ENCODE results near the gene KIF6. TPM values are rescaled to one million over a fixed set of nuclear protein-coding genes. Genes with fewer than 3 reads are reported as not detected.
A peak's percentile ranks its signal among the peaks of the same experiment; 100 is the strongest.

The KIF6 gene
- total RNA-seq, 1 donor from 2014 or later, result 2.4 TPM

DNA sequence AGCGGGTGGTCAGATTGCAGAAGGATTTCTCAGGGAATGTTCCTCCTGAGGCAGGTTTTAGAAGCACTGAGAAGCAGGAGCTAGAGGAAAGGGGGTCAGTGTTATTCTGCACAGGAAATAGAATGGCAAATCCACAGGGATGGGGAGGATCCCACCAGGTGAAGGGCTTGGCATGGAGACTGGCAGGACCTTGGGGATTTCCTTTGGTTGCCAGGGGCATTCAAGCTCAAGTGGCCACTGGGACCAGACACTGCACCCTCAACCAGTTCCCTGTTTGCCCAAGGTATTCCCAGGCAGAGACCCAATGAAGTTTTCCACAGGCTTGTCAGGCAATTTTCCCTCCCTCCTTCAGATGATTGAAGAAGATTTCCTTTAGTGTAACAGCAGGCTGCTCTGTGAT is 279.5 kb downstream of the KIF6 start:
- no peak for DNase-seq

DNA sequence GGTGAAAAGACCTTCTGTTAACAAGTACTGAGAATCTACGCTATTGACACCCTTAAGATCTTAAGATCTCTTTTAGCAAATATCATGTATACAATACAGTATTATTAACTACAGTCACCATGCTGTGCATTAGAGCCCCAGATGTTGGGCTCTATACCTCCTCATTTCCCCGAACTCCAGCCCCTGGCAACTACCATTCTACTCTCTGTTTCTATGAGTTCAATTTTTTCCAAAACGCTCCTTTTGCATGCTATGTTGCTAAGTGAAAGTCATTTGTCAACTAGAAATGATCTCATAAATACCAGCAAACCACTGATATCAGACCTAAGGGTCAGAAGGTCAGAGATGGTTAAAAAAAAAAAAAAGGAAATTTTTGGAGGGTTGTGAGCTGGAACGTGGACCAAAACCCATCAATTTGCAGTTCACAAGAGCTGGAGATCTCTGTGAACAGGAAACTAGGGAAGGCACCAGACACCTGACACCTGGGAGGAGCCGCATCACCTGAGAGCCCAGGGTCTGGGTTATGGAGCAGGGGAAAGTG is 280.7 kb downstream of the KIF6 start:
- no peak for DNase-seq

DNA sequence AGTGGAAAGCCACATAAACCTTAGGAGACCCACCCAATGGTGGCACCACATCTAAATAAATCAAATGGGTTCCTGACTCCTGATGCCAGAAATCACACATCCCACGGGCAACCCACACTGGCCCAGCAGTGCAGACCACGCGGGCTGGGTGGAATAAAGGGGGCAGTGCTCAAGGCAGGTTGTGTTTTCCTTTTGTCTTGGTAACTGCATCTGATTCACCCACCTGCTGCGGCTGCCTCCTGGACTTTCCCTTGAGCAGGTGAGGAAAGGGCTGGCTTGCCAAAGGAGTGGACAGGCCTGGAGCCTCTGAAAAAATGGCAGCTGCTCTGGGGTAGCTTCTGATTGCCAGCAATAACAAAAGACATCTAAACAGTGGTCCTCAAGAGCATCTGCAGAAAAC is 283.2 kb downstream of the KIF6 start:
- no peak for DNase-seq

DNA sequence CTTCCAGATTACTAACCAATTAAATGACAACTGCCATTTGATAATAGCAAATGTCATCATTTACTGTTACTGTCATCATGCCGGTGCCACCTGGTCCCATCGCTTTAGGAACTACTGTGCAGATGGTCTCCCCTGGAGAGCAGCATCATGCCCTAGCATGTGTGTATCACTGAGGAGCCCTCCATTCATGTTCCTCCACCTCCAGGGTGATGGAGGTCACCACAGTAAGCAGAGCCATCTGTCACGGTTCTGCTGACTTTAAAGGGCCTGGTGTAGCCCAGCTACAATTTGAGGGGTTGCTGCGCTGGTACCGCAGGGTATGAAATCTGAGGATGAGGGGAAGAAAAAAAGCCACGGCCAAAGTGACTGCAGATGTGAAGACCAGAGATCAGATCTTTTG is 283.9 kb downstream of the KIF6 start:
- DNase-seq, result no peak

DNA sequence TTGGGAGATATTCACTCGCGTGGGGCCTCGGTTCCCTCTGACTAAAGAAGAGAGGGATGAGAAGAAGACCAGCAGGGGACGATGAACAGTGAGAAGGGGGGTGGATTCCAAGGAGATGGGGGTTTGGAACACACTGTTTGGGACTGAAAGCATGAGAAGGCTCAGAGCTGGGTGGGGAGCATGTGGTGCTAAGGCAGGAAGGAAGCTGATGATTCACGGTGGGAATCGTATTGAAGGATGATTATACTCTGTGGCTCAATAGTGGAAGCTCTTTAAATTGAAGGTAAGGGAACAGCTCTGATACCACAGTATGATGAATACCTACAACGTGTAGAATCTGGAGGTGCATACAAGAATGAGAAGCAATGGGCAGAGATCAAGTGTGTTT is 285.2 kb downstream of the KIF6 start:
- DNase-seq, result peak; percentile 17

DNA sequence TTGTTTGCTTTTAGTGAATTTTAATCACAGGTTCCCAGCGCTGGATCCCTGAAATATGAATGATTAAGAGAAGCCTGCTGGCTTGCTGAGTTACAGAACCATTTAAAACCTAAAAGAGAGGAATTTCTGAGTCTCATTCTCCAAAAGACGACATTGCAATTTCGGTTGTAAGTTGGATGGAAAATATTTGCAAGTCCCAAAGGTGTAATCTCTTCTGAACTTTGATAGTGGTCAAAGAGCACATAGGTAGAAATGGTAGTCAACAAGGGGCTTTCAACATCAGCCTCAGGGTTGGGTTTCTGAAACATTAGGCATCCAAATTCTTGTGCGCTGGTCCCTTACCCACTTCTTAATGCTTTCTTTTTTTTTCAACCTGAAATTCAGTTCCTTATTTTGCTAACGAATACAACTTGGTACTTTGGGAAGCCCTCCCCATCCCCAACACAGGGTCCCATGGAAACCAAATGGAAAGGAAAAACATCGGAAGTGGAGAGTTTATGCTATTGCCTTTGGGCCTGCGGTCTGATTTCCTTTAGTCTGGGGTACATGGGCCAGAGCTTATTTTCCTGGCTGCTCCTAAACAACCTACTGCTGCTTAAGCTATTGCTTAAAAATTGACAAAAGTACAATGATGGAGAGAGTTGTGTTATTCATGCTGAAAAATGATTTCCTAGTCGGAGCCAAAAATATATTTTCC is 285.7 kb downstream of the KIF6 start:
- peak; percentile 33 for DNase-seq

DNA sequence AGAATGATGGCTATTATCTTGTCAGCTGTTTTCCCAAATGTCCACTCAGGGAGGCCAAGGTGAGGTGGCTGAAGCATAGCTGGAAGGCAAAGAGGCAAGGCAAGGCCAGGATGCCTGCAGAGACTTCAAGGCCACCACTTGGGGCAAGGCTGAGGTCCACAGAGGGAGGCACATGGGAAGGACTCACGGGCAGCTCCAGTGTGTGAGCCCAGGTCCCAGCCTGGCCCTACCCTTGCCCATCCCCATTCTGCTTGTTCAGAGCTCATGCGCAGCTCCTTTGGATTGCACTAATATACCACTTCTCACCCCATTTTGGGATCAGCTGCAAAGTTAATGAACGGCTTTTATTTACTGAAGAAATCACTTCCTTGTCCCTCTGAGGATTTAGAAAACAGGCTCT is 291.6 kb downstream of the KIF6 start:
- DNase-seq, result no peak

DNA sequence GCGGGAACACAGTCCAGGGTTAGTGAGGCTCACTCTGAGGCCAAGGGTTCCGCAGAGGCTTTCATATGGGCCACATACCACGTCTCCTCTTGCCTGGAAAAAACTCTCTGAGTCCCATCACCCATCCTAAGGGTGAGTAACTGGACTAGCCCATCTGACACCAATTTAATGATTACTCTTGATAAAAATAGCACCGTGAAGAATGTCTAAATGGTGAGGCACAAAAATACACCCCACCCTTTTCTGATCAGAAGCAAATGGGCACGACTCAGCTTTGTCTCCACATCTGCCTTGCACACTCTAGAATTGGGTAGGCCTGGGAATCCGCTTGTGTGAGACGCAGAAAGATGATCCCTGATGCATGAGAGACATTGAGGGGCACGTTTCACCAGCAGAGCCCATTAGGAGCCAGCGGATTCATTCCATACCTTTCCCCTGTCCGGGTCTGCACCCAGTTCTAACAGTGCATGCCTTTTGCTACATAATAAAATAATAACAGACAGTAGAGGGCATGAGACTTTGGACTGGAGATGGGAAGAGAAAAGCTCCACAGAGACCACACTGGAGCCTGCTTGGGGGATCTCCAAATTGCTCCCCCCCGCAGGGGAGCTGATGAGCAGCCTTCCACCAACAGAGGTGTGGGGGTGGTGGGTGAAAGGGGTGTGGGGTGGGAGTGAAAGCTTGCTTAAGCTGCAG is 292.7 kb downstream of the KIF6 start:
- no peak for DNase-seq

DNA sequence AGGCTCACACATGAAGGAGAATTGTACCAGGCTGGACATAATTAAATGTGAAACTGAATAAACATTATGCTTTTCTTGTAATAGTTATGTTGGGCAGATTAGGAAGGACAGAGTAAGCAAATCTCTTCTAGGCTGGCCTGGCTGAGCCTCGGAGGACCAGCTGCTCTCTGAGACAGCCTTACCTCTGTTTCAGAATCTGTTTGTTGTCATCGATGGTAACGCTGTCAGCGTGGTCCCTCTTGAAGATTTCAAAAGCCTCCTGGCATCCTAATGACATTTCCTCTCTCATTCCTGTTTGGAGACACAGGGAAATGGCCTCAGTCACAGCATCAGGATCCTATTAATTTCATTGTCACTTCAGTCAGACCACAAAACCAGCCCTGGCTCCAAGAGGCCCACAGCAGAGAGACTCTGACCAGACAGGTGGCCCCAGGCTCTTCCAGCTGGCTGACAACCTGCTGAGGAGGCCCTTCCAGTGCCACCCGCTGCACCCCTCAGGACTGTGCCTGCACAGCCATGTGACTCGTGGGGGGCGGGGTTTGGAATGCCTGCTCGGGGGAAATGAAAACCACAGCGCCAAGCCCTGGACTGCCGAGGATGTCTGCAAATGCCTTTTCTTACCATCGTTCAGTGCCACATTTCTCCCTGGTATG is 294.2 kb downstream of the KIF6 start:
- peak; percentile 78 for DNase-seq

DNA sequence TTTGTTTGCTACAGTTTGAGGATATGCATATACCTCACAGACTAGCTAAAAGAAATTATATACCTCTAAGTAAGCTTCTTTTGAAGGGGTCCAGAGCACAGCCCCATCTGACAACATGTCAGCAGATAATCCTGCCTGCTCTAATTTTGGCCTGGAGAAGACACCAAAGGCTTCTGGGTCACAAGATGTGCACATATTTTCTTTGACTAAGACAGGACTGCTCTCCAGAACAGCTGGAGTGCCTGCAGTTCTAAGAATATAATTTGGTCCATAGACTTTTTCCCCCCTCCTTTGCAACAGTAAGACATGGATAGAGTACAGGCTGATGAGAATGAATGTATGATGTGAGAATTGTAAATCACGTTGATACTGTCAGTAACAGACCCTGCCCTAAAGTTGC is 294.8 kb downstream of the KIF6 start:
- peak; percentile 47 for DNase-seq

DNA sequence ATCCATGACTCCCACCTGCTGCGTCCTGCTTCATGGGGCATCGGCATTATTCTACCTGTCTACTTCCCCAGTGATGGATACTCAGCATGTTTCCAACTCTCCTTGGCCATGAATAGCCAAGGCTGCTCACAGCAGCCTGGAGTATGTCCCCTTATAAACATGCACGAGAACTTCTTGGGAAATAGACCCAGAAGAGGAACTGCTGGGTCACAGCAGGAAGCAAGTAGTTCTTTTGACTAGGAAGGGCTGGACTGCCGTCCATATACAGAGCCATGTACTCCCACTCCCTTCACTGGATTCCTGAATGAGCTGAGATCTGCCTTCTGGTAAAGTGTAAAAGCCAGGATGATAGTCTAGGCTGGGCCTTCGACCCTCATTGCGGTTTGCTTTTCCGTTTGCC is 296.4 kb downstream of the KIF6 start:
- no peak for DNase-seq

DNA sequence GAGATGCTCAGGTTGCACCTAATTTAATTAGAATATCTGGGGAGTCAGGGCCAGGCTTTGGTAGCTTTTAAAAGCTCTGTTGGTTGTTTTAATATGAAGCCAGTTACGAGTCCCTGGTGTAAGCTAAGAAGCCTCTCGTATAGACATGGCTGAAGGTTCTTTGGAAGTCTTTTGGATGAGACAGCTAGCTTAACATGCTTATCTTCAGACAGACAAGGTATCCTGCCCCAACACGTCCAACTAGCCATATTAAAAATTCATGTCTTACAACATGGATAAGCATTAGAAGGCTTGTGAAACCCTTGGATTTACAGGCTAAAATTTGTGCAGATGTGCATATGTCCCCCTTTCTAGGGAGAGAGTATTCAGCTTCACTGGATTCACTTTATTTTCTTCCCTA is 297.1 kb downstream of the KIF6 start:
- DNase-seq, result no peak

DNA sequence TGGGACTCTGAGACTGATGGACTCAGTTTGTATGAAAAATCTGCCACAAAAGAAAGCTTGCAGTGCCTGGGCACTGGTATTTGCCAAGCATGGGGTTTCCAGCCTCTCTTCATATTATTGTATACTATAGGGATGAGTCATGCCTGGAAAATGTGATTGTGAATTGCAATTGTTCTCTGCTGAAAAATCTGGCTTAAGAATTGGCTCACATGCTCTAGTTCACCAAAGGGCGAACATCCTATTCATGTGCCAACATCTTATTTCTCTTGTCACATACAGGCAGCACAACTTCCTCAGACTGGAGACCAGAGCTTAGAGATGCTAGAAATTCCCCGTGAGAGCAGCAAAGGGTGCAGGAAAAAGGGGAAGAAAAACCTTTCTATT is 299.1 kb downstream of the KIF6 start:
- DNase-seq, result peak; percentile 52

DNA sequence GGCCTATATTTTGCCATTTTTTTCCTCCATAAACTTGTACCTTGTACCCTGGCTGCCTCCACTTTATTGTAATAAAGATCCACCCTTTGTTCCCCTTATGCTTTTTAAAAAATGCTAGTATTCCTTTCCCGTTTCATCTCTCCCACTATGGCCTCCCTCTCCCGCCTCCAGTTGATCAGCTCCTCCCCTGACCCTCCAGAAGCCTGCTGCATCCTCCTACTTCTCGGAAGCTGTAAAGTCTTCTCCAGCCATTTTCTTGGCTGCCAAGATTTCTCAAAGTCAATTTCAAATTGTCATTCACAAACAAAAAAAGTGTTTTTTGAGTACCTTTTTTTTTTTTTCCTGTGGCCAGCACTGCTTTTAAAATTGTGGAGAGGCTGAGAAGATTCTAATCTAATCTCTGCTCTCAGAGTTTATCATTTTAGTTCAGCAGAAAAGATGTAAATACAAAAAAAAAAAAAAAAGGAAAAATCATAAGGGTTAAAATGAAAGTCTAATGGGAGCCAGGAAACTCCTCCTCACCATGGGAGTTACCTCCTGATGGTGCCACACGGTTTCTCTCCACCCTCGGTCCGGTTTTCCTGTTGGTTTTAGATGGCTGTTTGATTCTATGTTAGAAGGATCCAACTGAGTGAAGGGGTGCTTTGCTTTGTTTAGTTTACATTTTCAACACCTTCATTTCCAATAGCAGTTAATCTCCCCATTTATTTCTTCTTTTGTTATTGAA is 299.7 kb downstream of the KIF6 start:
- DNase-seq, result no peak

DNA sequence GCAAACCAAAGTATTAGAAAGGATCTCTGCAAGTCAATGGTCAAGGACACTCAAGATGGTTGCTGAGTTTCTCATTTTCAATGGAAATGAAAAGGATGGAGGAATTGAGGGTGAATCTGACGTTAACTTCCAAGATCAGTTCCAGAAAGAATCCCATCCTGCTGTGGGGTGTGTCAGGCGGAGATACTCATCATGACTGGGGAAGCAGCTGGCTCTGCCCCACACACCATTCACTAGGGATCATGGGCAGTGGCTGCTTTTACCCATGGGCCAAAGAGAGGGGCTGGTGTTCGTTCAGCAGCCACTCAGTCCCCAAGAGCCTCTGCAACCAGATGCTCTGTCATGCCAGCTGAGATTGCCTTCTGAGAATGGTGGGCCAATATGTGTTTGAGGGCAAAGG is 300.4 kb downstream of the KIF6 start:
- DNase-seq, result no peak

DNA sequence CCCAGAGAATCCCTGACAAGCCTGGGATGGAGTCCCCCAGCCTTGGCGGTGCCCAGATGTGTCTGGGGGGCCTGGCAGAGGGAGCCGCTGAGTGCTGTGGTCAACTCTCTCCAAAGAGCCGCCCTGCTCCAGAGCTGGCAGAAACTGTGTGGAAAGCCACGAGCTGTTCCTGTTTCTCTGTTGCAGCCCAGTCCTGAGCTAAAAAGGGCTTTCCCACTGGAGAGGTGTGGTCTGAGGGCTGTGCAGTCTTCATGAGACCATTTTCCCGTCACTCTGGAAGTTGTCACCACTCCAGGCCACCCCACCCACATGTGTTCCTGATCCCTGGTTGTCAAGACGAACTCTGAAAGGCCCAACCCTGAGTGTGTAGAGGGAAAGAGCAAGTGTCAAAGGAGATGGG is 303.0 kb downstream of the KIF6 start:
- no peak for DNase-seq

DNA sequence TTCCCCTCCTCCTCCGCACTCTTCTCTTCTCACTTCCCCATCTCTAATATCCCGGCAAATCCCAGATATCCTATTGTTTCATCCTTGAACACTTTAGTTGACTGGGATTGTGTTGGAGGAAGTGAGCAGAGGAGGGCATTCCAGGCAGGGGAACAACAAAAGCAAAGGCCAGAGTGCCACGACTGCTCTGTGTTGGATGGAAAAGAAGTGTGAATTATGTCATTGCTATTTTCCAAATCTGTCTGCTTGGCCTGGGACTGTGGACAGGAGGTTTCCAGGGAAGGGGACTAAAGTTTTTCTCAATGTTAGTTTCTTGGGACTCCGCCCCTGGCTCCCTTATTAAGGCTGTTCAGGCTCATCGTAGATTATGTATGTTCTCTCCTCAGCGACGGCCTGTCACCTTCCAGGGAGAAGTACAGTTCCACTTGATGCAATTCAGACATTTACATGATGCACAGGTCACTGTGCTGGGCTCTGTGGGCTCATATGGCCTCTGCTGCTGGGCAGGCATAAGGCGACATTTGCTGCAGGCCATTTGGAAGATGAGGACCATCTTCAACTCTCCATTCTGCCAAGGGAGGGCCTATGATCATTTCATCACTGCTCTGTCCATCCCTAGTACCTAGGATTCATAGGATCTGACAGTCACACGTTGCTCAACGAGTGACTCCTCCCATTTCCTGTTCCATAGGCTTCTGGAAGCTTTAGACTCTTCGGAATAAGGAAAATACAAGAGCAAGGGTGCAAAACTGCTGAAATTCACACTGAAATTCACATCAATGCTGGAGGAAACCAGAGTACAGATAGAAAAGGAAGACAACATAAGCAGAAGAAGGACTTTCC is 303.6 kb downstream of the KIF6 start:
- DNase-seq, result no peak

DNA sequence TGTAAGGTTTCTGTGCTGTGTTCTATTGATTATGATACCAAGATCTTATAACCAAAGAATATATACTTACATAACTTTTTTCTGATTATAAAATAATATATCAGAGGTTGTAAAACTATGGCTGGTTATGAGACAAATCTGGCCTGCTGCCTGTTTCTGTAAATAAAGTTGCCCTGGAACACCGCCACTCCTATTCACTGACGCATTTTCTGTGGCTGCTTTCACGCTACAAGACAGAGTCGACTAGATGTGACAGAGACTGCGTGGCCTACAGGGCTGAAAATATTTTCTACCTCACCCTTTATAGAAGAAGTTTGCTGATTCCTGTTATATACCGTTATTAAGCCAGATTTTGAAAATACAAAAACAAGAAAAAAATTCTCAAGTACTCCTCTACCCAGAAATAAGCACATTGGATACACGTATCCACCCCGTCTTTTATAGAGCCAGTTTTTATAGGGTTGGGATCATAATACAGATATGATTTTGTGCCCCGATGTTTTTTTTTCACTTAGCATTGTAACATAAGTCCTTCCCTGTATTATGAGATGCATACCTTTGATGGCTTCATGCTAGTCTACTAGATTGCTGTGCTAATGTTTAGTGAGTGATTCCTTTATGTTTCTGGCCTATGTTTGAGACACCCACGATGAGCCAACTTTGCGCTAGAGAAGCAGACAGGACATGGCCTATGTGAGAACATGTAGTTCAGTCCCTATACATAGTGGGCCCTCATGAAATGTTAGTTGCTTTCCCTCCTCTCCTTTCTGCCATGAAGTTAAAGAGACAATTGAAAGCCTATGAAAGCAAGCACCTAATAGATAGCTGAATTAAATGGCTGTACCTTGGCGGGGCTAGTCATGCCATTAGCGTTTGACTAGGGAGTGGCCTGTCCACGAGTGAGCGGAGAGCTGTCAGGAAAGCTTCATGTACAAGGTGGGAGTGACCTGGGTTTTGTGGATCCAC is 304.6 kb downstream of the KIF6 start:
- DNase-seq, result peak; percentile 53

DNA sequence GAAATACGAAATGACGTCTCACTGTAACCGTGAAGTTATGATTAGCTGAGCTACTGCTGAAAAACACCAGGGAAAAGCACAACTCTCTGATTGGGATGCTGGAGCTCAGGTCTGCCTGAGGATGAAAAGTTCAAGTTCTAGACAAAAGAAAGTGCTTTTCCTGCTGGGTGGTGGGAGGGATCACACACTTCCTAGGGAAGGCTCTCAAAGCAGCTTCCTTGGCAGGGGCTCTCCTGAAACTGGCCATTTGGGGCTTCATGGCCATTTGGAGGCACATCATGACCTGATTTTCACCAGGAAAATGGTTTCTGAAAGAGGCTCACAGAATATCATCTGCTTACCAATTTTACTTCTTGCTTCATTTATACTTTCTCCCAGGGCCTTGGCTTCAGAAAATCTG is 305.6 kb downstream of the KIF6 start:
- no peak for DNase-seq

DNA sequence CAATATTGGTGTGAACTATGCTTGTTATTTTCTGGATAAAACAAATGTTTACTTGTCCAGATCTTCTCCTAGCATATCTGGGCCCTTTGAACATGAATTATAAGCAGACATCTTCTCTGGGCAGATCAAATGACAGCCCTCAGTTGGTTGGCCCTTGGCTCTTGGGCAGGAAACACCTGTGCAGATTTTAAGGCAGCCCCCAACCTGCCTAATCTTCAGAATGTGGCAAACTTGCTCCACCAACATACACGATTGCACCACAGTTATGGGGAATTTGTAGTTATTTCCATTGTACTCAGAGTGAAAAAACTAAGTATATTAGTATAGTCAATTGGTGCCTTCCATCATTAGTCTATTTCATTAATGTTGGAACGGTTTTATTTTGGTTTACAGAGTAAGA is 307.8 kb downstream of the KIF6 start:
- no peak for DNase-seq

DNA sequence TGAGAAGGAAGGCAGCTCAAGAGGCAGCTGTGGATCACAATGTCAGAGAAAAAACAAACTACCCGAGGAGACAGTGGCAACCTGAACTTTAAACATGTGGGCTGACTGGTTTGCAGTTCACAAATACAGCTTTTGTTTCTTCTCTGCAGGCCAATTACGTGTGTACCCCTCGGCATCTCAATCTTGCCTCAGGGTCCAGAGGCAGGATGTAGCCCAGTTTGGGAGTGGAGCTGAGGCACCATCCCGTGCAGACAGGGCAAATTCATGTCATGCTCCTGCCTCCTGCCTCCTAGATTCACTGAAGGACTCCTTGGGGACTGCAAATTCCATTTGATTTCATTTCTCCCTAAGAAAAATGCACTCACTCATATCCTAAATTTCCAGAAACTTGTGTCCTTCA is 308.5 kb downstream of the KIF6 start:
- DNase-seq, result no peak

All from tongue (tissue), 2 donors.